ENCODE data around the gene GMFB.
"Not testable (repeated sequence)": the region's sequence is repeated elsewhere in the genome, so short reads cannot be mapped to it uniquely, and the experiment has no call there.

GMFB gene

DNA sequence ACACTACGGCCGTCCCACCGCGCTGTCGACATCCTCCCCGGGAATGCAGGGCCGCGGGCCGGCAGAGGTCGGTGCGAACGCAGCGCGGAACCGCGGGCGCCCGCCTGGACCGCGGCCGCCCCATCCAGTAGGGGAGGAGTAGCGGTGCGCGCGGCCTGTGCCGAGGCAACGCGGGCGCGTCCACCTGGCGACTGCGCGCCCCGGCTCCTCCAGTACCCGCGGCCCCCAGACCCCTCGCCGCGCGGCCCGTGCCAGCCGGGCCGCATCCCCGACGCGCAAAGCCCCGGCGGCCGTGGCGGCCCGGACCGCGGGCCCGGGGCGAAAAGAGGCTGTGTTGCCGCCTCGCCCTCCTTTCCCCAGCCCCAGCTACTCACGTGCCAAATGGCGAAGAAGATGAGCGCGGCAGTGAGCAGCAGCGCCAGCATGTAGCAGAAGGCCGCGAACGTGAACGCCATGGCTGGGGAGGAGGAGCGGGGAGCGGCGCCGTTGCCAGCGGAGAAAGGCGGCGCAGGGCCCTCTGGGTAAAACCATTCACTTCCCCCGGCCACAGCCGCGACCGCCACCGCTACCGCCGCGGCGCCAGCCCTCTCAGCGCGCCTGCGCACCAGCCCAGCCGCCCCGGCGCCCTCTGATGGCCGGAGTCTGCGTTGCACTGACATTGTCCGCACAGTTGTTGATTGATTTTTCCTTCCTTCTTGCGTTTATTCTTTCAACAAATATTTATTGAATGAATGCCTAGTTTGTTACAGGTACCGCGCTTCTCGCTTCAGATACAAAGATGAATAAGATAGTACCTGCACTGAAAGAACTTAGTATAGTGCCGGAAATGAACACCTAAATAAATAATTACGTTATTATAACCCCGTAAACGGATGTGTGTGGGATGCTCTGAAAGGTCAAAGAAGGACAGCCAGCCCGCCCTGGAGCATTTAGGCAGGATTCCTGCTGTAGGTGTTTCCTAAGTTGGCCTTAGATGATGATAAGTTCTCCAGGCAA is 47.6 kb downstream of the GMFB start, which contains the start of gene CNIH1:
CNIH1 (minus strand) TSS at position 502 of the 996 bp plus-strand sequence; CDS start at position 455, 47 bp downstream.
- Histone ChIP-seq H3K27ac (peak within 1 kb of the TSS; percentile 90), H3K27me3 (replicated peaks) (no peaks in the 10 kb centered on the region), H3K4me3 (ENCODE audit: low read depth, low read length) (peak within 1 kb of the TSS; percentile 76), H3K36me3 (replicated peaks) (no peaks in the 10 kb centered on the region)
- TF ChIP-seq, protein P1, sequence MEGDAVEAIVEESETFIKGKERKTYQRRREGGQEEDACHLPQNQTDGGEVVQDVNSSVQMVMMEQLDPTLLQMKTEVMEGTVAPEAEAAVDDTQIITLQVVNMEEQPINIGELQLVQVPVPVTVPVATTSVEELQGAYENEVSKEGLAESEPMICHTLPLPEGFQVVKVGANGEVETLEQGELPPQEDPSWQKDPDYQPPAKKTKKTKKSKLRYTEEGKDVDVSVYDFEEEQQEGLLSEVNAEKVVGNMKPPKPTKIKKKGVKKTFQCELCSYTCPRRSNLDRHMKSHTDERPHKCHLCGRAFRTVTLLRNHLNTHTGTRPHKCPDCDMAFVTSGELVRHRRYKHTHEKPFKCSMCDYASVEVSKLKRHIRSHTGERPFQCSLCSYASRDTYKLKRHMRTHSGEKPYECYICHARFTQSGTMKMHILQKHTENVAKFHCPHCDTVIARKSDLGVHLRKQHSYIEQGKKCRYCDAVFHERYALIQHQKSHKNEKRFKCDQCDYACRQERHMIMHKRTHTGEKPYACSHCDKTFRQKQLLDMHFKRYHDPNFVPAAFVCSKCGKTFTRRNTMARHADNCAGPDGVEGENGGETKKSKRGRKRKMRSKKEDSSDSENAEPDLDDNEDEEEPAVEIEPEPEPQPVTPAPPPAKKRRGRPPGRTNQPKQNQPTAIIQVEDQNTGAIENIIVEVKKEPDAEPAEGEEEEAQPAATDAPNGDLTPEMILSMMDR (IDR thresholded peaks at IDR 0.05; ENCODE audit: low read depth, low read length, missing control alignments), result peak; percentile 76
- peak; percentile 75 for DNase-seq
- in situ Hi-C loops (cut with HindIII; ENCODE audit: low pct_ligation_motif_present, low sequenced_read_pairs), result no loop called here

DNA sequence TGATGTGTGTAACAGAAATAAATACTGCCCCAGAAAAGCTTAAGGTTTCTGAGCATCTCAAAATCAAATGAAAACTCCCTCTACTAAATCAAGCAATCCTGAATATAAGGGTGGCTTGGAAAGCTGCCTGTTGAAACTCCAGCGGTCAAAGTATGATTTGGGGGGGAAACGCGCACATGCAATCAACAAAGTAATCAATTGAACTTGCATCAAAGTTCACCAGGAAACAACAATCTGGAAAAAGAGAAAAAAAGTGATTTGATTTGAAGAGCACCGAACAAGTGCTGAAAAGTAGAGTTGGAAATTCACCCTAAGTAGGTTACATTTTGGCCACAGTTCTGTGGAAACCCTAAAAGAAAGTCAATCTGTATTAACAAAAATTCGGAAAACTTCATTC is 48.3 kb downstream of the GMFB start:
- peak overlapping the region; percentile 90 for H3K27ac ChIP-seq
- no peaks in the 10 kb centered on the region for H3K27me3 ChIP-seq (replicated peaks)
- no peaks in the 10 kb centered on the region for H3K36me3 ChIP-seq (replicated peaks)
- peak overlapping the region; percentile 76 for H3K4me3 ChIP-seq (ENCODE audit: low read depth, low read length)
- TF ChIP-seq, protein P1 (IDR thresholded peaks at IDR 0.05; ENCODE audit: low read depth, low read length, missing control alignments), result no peak
- in situ Hi-C loops (cut with HindIII; ENCODE audit: low pct_ligation_motif_present, low sequenced_read_pairs), result no loop called here
- no peak for DNase-seq

GRCh38 chr14:54440037-54440436 is 48.7 kb downstream of the GMFB start:
- DNase-seq, result no peak
- Histone ChIP-seq H3K36me3 (replicated peaks) (no peaks in the 10 kb centered on the region), H3K27me3 (replicated peaks) (no peaks in the 10 kb centered on the region), H3K4me3 (ENCODE audit: low read depth, low read length) (peak overlapping the region; percentile 76), H3K27ac (peak overlapping the region; percentile 90)
- in situ Hi-C loops (cut with HindIII; ENCODE audit: low pct_ligation_motif_present, low sequenced_read_pairs), result no loop called here
- TF ChIP-seq, protein P1 (IDR thresholded peaks at IDR 0.05; ENCODE audit: low read depth, low read length, missing control alignments), result no peak

DNA sequence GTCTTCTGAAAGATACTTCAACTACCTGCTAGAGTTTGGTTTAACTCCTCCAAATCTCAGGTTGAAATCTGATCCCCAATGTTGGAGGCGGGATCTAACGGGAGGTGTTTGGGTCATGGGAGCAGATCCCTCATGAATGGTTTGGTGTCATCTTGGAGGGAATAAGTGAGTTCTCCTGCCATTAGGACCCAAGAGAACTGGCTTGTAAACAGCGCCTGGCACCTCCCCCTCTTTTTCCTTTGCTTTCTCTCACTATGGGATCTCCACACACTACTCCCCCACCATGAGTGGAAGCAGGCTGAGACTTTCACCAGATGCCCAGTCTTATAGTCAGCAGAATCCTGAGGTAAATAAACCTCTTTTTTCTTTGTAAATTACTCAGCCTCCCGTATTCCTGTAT is 50.1 kb downstream of the GMFB start:
- DNase-seq, result no peak
- no peak overlapping the region for H3K27ac ChIP-seq
- no peaks in the 10 kb centered on the region for H3K27me3 ChIP-seq (replicated peaks)
- no peak overlapping the region for H3K4me3 ChIP-seq (ENCODE audit: low read depth, low read length)
- H3K36me3 ChIP-seq (replicated peaks), result no peaks in the 10 kb centered on the region
- in situ Hi-C loops (cut with HindIII; ENCODE audit: low pct_ligation_motif_present, low sequenced_read_pairs), result no loop called here
- TF ChIP-seq, protein P1 (IDR thresholded peaks at IDR 0.05; ENCODE audit: low read depth, low read length, missing control alignments), result no peak

DNA sequence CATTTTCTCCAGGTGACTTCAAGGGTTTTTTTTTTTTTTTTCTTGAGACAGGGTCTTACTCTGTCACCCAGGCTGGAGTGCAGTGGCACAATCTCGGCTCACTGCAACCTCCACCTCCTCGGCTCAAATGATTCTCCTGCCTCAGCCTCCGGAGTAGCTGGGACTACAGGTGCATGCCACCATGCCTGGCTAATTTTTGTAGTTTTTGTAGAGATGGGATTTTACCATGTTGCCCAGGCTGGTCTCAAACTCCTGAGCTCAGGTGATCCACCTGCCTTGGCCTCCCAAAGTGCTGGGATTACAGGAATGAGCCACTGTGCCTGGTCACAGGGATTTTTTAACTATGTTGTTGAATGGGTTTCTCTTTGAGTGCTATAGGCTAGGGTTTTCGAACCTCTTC is 50.8 kb downstream of the GMFB start:
- DNase-seq; H3K27ac ChIP-seq; H3K27me3 ChIP-seq (replicated peaks); H3K36me3 ChIP-seq (replicated peaks); H3K4me3 ChIP-seq (ENCODE audit: low read depth, low read length); in situ Hi-C loops (cut with HindIII; ENCODE audit: low pct_ligation_motif_present, low sequenced_read_pairs): not testable (repeated sequence)

GRCh38 chr14:54435500-54435981 is 53.2 kb downstream of the GMFB start:
- Histone ChIP-seq H3K4me3 (ENCODE audit: low read depth, low read length) (no peak overlapping the region), H3K27ac (peak overlapping the region; percentile 69), H3K36me3 (replicated peaks) (peaks cover 4% of the 10 kb centered on the region), H3K27me3 (replicated peaks) (no peaks in the 10 kb centered on the region)
- TF ChIP-seq, protein P1 (IDR thresholded peaks at IDR 0.05; ENCODE audit: low read depth, low read length, missing control alignments), result no peak
- DNase-seq, result peak; percentile 53
- in situ Hi-C loops (cut with HindIII; ENCODE audit: low pct_ligation_motif_present, low sequenced_read_pairs), result no loop called here

Measured in brain microvascular endothelial cell (primary cell).